Endodermal cell (in vitro differentiated cells): ENCODE data around the gene FBXL16. TPM values are rescaled to one million over a fixed set of nuclear protein-coding genes. Genes with fewer than 3 reads are reported as not detected.

Source experiments
- DNase-seq: peaks from one replicate; pipeline ENCODE4 v3.0.0-alpha.2; 2017
- H3K27ac ChIP-seq: 2 replicates; pipeline ENCODE4 v1.5.1; 2013; ENCODE audit warnings: mild to moderate bottlenecking, low read depth, low read length, moderate library complexity
- H3K27me3 ChIP-seq: 2 replicates; pipeline ENCODE4 v1.6.1; 2013; ENCODE audit warnings: mild to moderate bottlenecking, low read length, moderate library complexity; ENCODE audit not compliant: insufficient read depth, control insufficient read depth, poor library complexity, severe bottlenecking
- H3K36me3 ChIP-seq: 2 replicates; pipeline ENCODE4 v1.7.0; 2013; ENCODE audit warnings: mild to moderate bottlenecking, low read length, moderate library complexity; ENCODE audit not compliant: control insufficient read depth, insufficient read depth
- H3K4me1 ChIP-seq: one replicate; pipeline ENCODE4 v1.7.0; 2013; ENCODE audit warnings: low read length; ENCODE audit not compliant: control insufficient read depth, insufficient read depth
- H3K4me3 ChIP-seq: 2 replicates; pipeline ENCODE4 v1.5.1; 2013; ENCODE audit warnings: mild to moderate bottlenecking, low read length, moderate library complexity
- H3K9ac ChIP-seq: 2 replicates; pipeline ENCODE4 v1.6.1; 2013; ENCODE audit warnings: mild to moderate bottlenecking, low read length, moderate library complexity; ENCODE audit not compliant: poor library complexity, severe bottlenecking; ENCODE audit errors: extremely low read depth
- H3K9me3 ChIP-seq: 2 replicates; pipeline ENCODE4 v1.6.1; 2013; ENCODE audit warnings: mild to moderate bottlenecking, low read length, moderate library complexity; ENCODE audit not compliant: control insufficient read depth
- H3K27ac Mint-ChIP-seq: 2 replicates; pipeline ENCODE4 v1.8.0; 2020; ENCODE audit warnings: mixed read lengths
- H3K27me3 Mint-ChIP-seq: 2 replicates; pipeline ENCODE4 v1.8.0; 2021; ENCODE audit warnings: mild to moderate bottlenecking, mixed read lengths; ENCODE audit not compliant: insufficient read depth
- H3K36me3 Mint-ChIP-seq: 2 replicates; pipeline ENCODE4 v1.8.0; 2020; ENCODE audit warnings: low read depth, mixed read lengths
- H3K4me1 Mint-ChIP-seq: 2 replicates; pipeline ENCODE4 v1.8.0; 2020; ENCODE audit warnings: mixed read lengths
- H3K4me3 Mint-ChIP-seq: 2 replicates; pipeline ENCODE4 v1.8.0; 2020; ENCODE audit warnings: mild to moderate bottlenecking, moderate library complexity, mixed read lengths
- H3K9me3 Mint-ChIP-seq: 2 replicates; pipeline ENCODE4 v1.8.0; 2020; ENCODE audit warnings: mild to moderate bottlenecking, mixed read lengths
- CTCF ChIP-seq: fragments of 200-600 bp; sonication (generic); conservative IDR thresholded peaks from 2 replicates; pipeline ENCODE4 v1.5.0; 2021; ENCODE audit warnings: antibody characterized with exemption, mild to moderate bottlenecking
- WGBS, 2 experiments: methylation state at CpG; one replicate each; pipeline versions ENCODE4 v1.1.5 to v1.1.7; 2013; ENCODE audit warnings: missing lambda C conversion rate in 2 of 2, mixed read lengths in 1 of 2; ENCODE audit not compliant: insufficient coverage in 1 of 2, insufficient read length in 1 of 2; 5-methylcytosine and 5-hydroxymethylcytosine counted together
- total RNA-seq, 2 donors: library from RNA; stranded (reverse); fragmentation: NEBNext Ultra II Directional in 1 of 2; extraction: Animal tissue kit (Norgen Biotek cat#: 25700) in 1 of 2; gene quantifications; 2 replicates in 1 of 2; 3 replicates in 1 of 2; pipeline ENCODE4 v1.2.1, GENCODE V29; 2021

The FBXL16 gene
- total RNA-seq, 2 donors from 2014 or later = 0.38 to 2.2 TPM

GRCh38 chr16:674968-675883 is 30.4 kb downstream of the FBXL16 start, which contains the start of gene RHBDL1:
Gene RHBDL1, plus strand, starts transcription at chr16:675671. Its CDS starts 120 bp downstream, at chr16:675791.
- Mint-ChIP-seq H3K27ac (peak within 1 kb of the TSS; percentile 48), H3K27me3 (no peaks in the 10 kb centered on the region), H3K36me3 (peaks cover 9% of the 10 kb centered on the region), H3K4me3 (peak within 1 kb of the TSS; percentile 50), H3K9me3 (no peaks in the 10 kb centered on the region), H3K4me1 (peaks cover 6% of the 10 kb centered on the region)
- no peaks in the 10 kb centered on the region for H3K9me3 ChIP-seq
- TF ChIP-seq CTCF = no peak
- peaks cover 29% of the 10 kb centered on the region for H3K36me3 ChIP-seq
- H3K4me1 ChIP-seq = no peaks in the 10 kb centered on the region
- H3K9ac ChIP-seq = no peak within 1 kb of the TSS
- no peak within 1 kb of the TSS for H3K4me3 ChIP-seq
- no peaks in the 10 kb centered on the region for H3K27me3 ChIP-seq
- peak; percentile 89 for DNase-seq
- no peak within 1 kb of the TSS for H3K27ac ChIP-seq
- WGBS, 2 experiments = 13 to 16% methylated on average over 19 to 73 of the region's 73 CpGs

GRCh38 chr16:674214-674881 is 31.3 kb downstream of the FBXL16 start:
- TF ChIP-seq CTCF = no peak
- H3K9me3 Mint-ChIP-seq = no peaks in the 10 kb centered on the region
- Histone ChIP-seq H3K27me3 (no peaks in the 10 kb centered on the region), H3K9me3 (no peaks in the 10 kb centered on the region), H3K4me3 (no peak overlapping the region), H3K27ac (no peak overlapping the region), H3K36me3 (peaks cover 38% of the 10 kb centered on the region), H3K9ac (no peak overlapping the region), H3K4me1 (no peaks in the 10 kb centered on the region)
- H3K27ac Mint-ChIP-seq = no peak overlapping the region
- peaks cover 15% of the 10 kb centered on the region for H3K36me3 Mint-ChIP-seq
- 90 to 91% methylated on average over 13 to 22 of the region's 22 CpGs for WGBS, 2 experiments
- H3K27me3 Mint-ChIP-seq = no peaks in the 10 kb centered on the region
- H3K4me3 Mint-ChIP-seq = peak overlapping the region; percentile 50
- no peak for DNase-seq
- H3K4me1 Mint-ChIP-seq = peaks cover 6% of the 10 kb centered on the region

- Mint-ChIP-seq H3K27me3 (no peaks in the 10 kb centered on the region), H3K4me3 (no peak overlapping the region), H3K36me3 (peaks cover 16% of the 10 kb centered on the region), H3K27ac (no peak overlapping the region), H3K4me1 (peaks cover 6% of the 10 kb centered on the region), H3K9me3 (no peaks in the 10 kb centered on the region)
- no peak for TF ChIP-seq CTCF
- Histone ChIP-seq H3K9me3 (no peaks in the 10 kb centered on the region), H3K9ac (no peak overlapping the region), H3K4me3 (no peak overlapping the region), H3K27me3 (no peaks in the 10 kb centered on the region), H3K4me1 (no peaks in the 10 kb centered on the region), H3K36me3 (peaks cover 40% of the 10 kb centered on the region), H3K27ac (no peak overlapping the region)
- DNase-seq = no peak
- 97% methylated on average over 10 to 18 of the region's 18 CpGs for WGBS, 2 experiments
These were observed 32.1 kb downstream of the FBXL16 start for GRCh38 chr16:673399-673991.
